IPS DF 6.9 (cell line): ENCODE measurements around the gene UBE2M.
"Not testable (repeated sequence)": the region's sequence is repeated elsewhere in the genome, so short reads cannot be mapped to it uniquely, and the experiment has no call there.

ENCODE experiments used
- DNase-seq: peaks from one replicate; pipeline ENCODE4 v3.0.0-alpha.2; 2013; ENCODE audit warnings: low read depth, low spot score
- H3K27ac ChIP-seq: one replicate; pipeline ENCODE4 v1.5.1; 2013; ENCODE audit warnings: low read length, control low read depth
- H3K27me3 ChIP-seq: 2 replicates; pipeline ENCODE4 v1.6.1; 2013; ENCODE audit warnings: mild to moderate bottlenecking, low read length; ENCODE audit not compliant: control insufficient read depth, insufficient read depth
- H3K36me3 ChIP-seq: 2 replicates; pipeline ENCODE4 v1.6.1; 2013; ENCODE audit warnings: low read length; ENCODE audit not compliant: control insufficient read depth, insufficient read depth
- H3K4me1 ChIP-seq: 2 replicates; pipeline ENCODE4 v1.6.1; 2013; ENCODE audit warnings: low read length; ENCODE audit not compliant: control insufficient read depth, insufficient read depth
- H3K4me3 ChIP-seq: 2 replicates; pipeline ENCODE4 v1.5.1; 2013; ENCODE audit warnings: mild to moderate bottlenecking, low read length
- H3K9me3 ChIP-seq: 2 replicates; pipeline ENCODE4 v1.6.1; 2013; ENCODE audit warnings: low read length, inconsistent platforms; ENCODE audit not compliant: control insufficient read depth, insufficient read depth
- WGBS: extraction: QIAGEN DNeasy Blood & Tissue Kit; methylation state at CpG from one replicate; pipeline ENCODE4 v1.1.7; 2013; ENCODE audit warnings: mixed read lengths, missing lambda C conversion rate; ENCODE audit not compliant: insufficient read length, insufficient coverage; 5-methylcytosine and 5-hydroxymethylcytosine counted together

Gene UBE2M

DNA sequence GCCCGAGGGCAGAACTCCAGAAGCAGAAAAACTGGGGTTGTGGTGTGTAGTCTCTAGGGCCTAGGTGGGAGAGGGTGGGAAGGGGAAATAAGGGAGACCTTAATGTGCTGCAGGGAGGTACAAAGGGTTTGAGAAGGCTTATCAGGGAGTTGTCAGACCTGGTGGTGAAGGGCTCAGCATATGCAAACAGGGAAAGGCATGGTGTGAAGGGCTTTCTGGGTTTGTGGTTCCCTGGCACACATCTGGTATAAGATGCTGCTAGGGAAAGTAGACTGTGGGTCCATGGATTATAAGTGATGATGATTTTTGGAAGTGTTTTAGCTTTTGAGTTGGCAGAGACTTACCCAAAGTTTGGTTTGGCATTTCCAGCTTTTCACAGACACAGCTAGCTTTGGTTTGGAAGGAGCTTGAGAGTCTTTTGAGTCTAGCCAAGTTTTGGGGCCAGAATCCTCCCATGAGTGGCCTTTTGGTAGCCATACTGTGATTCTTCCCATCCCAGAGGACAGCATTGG is 12.3 kb downstream of the UBE2M start:
- H3K36me3 ChIP-seq, result peaks cover 48% of the 10 kb centered on the region
- no peak overlapping the region for H3K27ac ChIP-seq
- WGBS, result no CpG with 5 or more reads among the region's 1 CpG
- no peaks in the 10 kb centered on the region; the same call in 1 of the 2 replicates for H3K27me3 ChIP-seq
- peak overlapping the region; percentile 93; the same call in 1 of the 2 replicates for H3K4me3 ChIP-seq
- no peaks in the 10 kb centered on the region for H3K9me3 ChIP-seq
- H3K4me1 ChIP-seq, result no peaks in the 10 kb centered on the region
- DNase-seq, result no peak

- no peaks in the 10 kb centered on the region; the same call in 1 of the 2 replicates for H3K27me3 ChIP-seq
- peak overlapping the region; percentile 93 for H3K4me3 ChIP-seq
- no peaks in the 10 kb centered on the region for H3K4me1 ChIP-seq
- H3K9me3 ChIP-seq, result no peaks in the 10 kb centered on the region
- DNase-seq, result no peak
- WGBS, result no CpG with 5 or more reads among the region's 21 CpGs
- H3K27ac ChIP-seq, result no peak overlapping the region
- H3K36me3 ChIP-seq, result peaks cover 42% of the 10 kb centered on the region
These were observed 13.0 kb downstream of the UBE2M start for GRCh38 chr19:58545286-58546018.

DNA sequence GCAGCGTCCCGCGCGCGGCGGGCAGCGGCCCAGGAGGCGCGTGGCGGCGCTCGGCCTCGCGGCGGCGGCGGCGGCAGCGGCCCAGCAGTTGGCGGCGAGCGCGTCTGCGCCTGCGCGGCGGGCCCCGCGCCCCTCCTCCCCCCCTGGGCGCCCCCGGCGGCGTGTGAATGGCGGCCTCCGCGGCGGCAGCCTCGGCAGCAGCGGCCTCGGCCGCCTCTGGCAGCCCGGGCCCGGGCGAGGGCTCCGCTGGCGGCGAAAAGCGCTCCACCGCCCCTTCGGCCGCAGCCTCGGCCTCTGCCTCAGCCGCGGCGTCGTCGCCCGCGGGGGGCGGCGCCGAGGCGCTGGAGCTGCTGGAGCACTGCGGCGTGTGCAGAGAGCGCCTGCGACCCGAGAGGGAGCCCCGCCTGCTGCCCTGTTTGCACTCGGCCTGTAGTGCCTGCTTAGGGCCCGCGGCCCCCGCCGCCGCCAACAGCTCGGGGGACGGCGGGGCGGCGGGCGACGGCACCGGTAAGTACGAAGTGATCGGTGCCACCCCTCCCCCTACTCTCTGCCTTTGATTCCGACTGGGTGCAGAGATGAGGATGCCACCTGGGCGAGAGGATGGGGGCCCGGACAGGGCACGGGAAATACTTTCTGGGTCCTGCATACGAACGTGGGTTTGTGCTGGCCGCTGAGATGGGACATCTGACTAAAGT is 13.7 kb downstream of the UBE2M start:
- Histone ChIP-seq H3K27me3 (no peaks in the 10 kb centered on the region; the same call in 1 of the 2 replicates), H3K36me3 (peaks cover 35% of the 10 kb centered on the region), H3K4me1 (no peaks in the 10 kb centered on the region), H3K4me3 (peak overlapping the region; percentile 93), H3K27ac (no peak overlapping the region), H3K9me3 (no peaks in the 10 kb centered on the region)
- DNase-seq, result no peak
- no CpG with 5 or more reads among the region's 92 CpGs for WGBS

GRCh38 chr19:58543826-58544590 is 14.4 kb downstream of the UBE2M start, which contains the start of gene TRIM28:
Gene TRIM28 (plus strand): TSS chr19:58544064. CDS start chr19:58544758, 694 bp downstream.
- Histone ChIP-seq H3K4me3 (peak within 1 kb of the TSS; percentile 93), H3K27me3 (no peaks in the 10 kb centered on the region; the same call in 1 of the 2 replicates), H3K36me3 (peaks cover 27% of the 10 kb centered on the region), H3K9me3 (no peaks in the 10 kb centered on the region), H3K4me1 (no peaks in the 10 kb centered on the region), H3K27ac (peak within 1 kb of the TSS; percentile 2)
- no CpG with 5 or more reads among the region's 73 CpGs for WGBS
- peak; percentile 89 for DNase-seq

GRCh38 chr19:58542641-58543372 is 15.6 kb downstream of the UBE2M start:
- no CpG with 5 or more reads among the region's 18 CpGs for WGBS
- not testable (repeated sequence) for DNase-seq, H3K4me1 ChIP-seq, H3K27me3 ChIP-seq, H3K9me3 ChIP-seq, H3K27ac ChIP-seq, H3K4me3 ChIP-seq
- peaks cover 15% of the 10 kb centered on the region for H3K36me3 ChIP-seq

- not testable (repeated sequence) for H3K36me3 ChIP-seq, H3K27ac ChIP-seq, DNase-seq, H3K9me3 ChIP-seq, H3K27me3 ChIP-seq, H3K4me1 ChIP-seq, H3K4me3 ChIP-seq
These were observed 19.2 kb downstream of the UBE2M start for GRCh38 chr19:58539169-58539559.

GRCh38 chr19:58538257-58539168 is 19.9 kb downstream of the UBE2M start:
- H3K27me3 ChIP-seq, result no peaks in the 10 kb centered on the region; the same call in 1 of the 2 replicates
- H3K4me3 ChIP-seq, result peak overlapping the region; percentile 23; the same call in 1 of the 2 replicates
- no CpG with 5 or more reads among the region's 55 CpGs for WGBS
- H3K9me3 ChIP-seq, result no peaks in the 10 kb centered on the region
- no peak overlapping the region for H3K27ac ChIP-seq
- peak; percentile 63 for DNase-seq
- no peaks in the 10 kb centered on the region for H3K36me3 ChIP-seq
- H3K4me1 ChIP-seq, result no peaks in the 10 kb centered on the region

- WGBS, result no CpG with 5 or more reads among the region's 8 CpGs
- no peaks in the 10 kb centered on the region for H3K4me1 ChIP-seq
- no peaks in the 10 kb centered on the region for H3K27me3 ChIP-seq
- no peaks in the 10 kb centered on the region for H3K9me3 ChIP-seq
- no peak overlapping the region for H3K27ac ChIP-seq
- no peaks in the 10 kb centered on the region for H3K36me3 ChIP-seq
- no peak overlapping the region for H3K4me3 ChIP-seq
- no peak for DNase-seq
These were observed 21.3 kb downstream of the UBE2M start for GRCh38 chr19:58536852-58537798.
